Right lobe of liver (tissue), 6 donors: Measurements from ENCODE around the gene FLNB. TPM values are rescaled to one million over a fixed set of nuclear protein-coding genes. Genes with fewer than 3 reads are reported as not detected.

Experiments used
- ATAC-seq, 4 donors: fragments of 200-7000 bp; cut with Tn5 transposase; one replicate each; pipeline ENCODE4 v1.9.1; 2020; ENCODE audit warnings: mild to moderate bottlenecking in 4 of 4, moderate library complexity in 4 of 4
- DNase-seq, 3 donors: peaks; one replicate each; pipeline ENCODE4 v3.0.0-alpha.2; 2020
- H3K27ac ChIP-seq, 3 donors: fragments of 200-600 bp; one replicate each; pipeline ENCODE4 v1.8.0; 2022
- H3K27me3 ChIP-seq, 2 donors: fragments of 200-600 bp; one replicate each; pipeline ENCODE4 v1.8.0; 2022
- H3K36me3 ChIP-seq, 4 donors: fragments of 200-600 bp; sonication (generic) in 1 of 4; one replicate each; pipeline versions ENCODE4 v1.5.1 to v1.8.0; 2017 to 2022; ENCODE audit warnings: control low read depth in 1 of 4
- H3K4me1 ChIP-seq, 4 donors: fragments of 200-600 bp; sonication (generic) in 1 of 4; one replicate each; pipeline versions ENCODE4 v1.5.1 to v1.8.0; 2017 to 2022; ENCODE audit warnings: control low read depth in 1 of 4
- H3K4me3 ChIP-seq, 3 donors: fragments of 200-600 bp; one replicate each; pipeline ENCODE4 v1.8.0; 2022
- H3K9me3 ChIP-seq, 4 donors: fragments of 200-600 bp; sonication (generic) in 1 of 4; one replicate each; pipeline versions ENCODE4 v1.5.1 to v1.8.0; 2017 to 2022; ENCODE audit warnings: control low read depth in 1 of 4
- POLR2A ChIP-seq: fragments of 450-650 bp; IDR thresholded peaks from one replicate; pipeline ENCODE4 v1.6.1; 2017; ENCODE audit warnings: antibody characterized with exemption, mild to moderate bottlenecking
- WGBS: methylation state at CpG from one replicate; pipeline ENCODE4 v1.1.6; 2018; ENCODE audit warnings: low coverage, low lambda C conversion rate; ENCODE audit not compliant: insufficient coverage; ENCODE audit errors: missing lambda C conversion rate; 5-methylcytosine and 5-hydroxymethylcytosine counted together
- intact Hi-C, 2 donors: fragments of 100-400 bp; cut with DNase I; formaldehyde crosslinking; loops; one replicate each; pipeline versions ENCODE4 v1.11.2 to v1.14.1; 2022
- total RNA-seq, 6 experiments: library from RNA; depleted of rRNA in 2 of 6; stranded (reverse); fragments of >200 nt in 2 of 6; fragmentation: NEBNext Ultra II Directional in 3 of 6; extraction: Animal tissue kit (Norgen Biotek cat#: 25700) in 3 of 6; gene quantifications; one replicate each; pipeline versions ENCODE4 v1.1.0 to v1.2.4, GENCODE V29; 2016 to 2023
- TF ChIP-seq, protein P1 (sequence below), 4 donors: fragments of 200-600 bp in 3 of 4; fragments of 450-650 bp in 1 of 4; IDR thresholded peaks; one replicate each; pipeline versions ENCODE4 v1.5.1 to v1.8.0; 2016 to 2022; ENCODE audit warnings: antibody characterized with exemption in 4 of 4, mild to moderate bottlenecking in 2 of 4
- donor health status: DM: no; HTN: yes; CAD: no.
- donor health status: DM: no; HTN: no; CAD: no.
- donor health status: DM: no; HTN: no; CAD: no.
- donor health status: DM: no; HTN: yes; CAD: no.
- donor health status: DM: no; HTN: yes; CAD: no.

Gene FLNB
- total RNA-seq, 6 experiments from 2014 or later, result 48.4 to 109 (median 97.8) TPM

GRCh38 chr3:58010562-58010961 is 2.3 kb downstream of the FLNB start:
- intact Hi-C loops, result no loop called here
- no peak for TF ChIP-seq POLR2A
- TF ChIP-seq, protein P1, sequence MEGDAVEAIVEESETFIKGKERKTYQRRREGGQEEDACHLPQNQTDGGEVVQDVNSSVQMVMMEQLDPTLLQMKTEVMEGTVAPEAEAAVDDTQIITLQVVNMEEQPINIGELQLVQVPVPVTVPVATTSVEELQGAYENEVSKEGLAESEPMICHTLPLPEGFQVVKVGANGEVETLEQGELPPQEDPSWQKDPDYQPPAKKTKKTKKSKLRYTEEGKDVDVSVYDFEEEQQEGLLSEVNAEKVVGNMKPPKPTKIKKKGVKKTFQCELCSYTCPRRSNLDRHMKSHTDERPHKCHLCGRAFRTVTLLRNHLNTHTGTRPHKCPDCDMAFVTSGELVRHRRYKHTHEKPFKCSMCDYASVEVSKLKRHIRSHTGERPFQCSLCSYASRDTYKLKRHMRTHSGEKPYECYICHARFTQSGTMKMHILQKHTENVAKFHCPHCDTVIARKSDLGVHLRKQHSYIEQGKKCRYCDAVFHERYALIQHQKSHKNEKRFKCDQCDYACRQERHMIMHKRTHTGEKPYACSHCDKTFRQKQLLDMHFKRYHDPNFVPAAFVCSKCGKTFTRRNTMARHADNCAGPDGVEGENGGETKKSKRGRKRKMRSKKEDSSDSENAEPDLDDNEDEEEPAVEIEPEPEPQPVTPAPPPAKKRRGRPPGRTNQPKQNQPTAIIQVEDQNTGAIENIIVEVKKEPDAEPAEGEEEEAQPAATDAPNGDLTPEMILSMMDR (IDR thresholded peaks at IDR 0.05), result no peak
- Histone ChIP-seq H3K27me3 (no peaks in the 10 kb centered on the region), H3K36me3 (no peaks in the 10 kb centered on the region), H3K4me1 (peaks cover 0 to 48% (median 17%) of the 10 kb centered on the region in 4 donors), H3K27ac (peak overlapping the region; percentile 83 to 94 (median 90)), H3K4me3 (peak overlapping the region; percentile 85 to 97 (median 92)), H3K9me3 (no peaks in the 10 kb centered on the region)
- 42% methylated on average over 5 of the region's 5 CpGs for WGBS
- DNase-seq (no peak), ATAC-seq (no peak)

DNA sequence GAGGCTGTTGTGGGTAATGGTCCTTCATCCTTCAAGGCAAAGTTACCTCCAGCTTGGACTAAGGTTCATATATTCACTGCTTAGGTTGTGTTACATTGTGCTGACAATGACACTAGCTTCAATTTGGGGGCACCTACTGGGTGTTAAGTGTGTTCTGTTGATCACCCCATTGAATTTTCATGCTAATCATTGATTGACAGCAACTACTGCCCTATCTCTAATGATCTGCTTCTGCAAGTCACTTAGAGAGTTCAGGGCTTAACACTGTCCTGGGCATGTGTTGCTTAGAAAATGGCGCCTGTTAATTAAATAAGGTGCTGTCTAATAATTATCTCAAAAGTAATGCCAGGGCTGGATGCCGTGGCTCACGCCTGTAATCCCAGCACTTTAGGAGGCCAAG is 3.4 kb downstream of the FLNB start:
- H3K27ac ChIP-seq, result peak overlapping the region in 2 of 3 donors; percentile 83 to 94
- intact Hi-C loops, result no loop called here
- no peak for DNase-seq
- 50% methylated on average over 3 of the region's 3 CpGs for WGBS
- no peak overlapping the region for H3K4me3 ChIP-seq
- H3K9me3 ChIP-seq, result no peaks in the 10 kb centered on the region
- no peaks in the 10 kb centered on the region for H3K36me3 ChIP-seq
- TF ChIP-seq, protein P1 (IDR thresholded peaks at IDR 0.05), result no peak
- TF ChIP-seq POLR2A, result no peak
- H3K4me1 ChIP-seq, result peaks cover 0 to 58% (median 18%) of the 10 kb centered on the region in 4 donors
- ATAC-seq, result no peak
- H3K27me3 ChIP-seq, result no peaks in the 10 kb centered on the region

DNA sequence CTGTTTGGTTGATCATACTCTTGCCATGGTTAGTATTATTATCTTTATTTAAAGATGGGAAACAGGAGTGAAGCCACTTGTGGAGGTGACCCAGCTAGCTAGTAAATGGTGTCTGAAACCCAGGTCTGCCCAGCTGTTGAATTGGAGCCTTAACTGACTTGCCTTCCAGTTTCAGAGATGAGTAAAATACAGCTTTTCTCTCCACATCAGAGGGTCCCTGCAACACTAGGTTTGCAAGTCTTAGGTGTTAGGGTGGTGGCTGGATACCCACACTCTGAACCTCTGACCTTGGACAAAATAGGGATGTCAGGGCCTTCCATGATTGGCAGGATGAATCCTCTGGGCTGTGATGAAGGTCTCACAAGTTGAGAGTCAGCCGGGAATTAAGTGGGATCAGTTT is 4.1 kb downstream of the FLNB start:
- intact Hi-C loops, result no loop called here
- Histone ChIP-seq H3K9me3 (no peaks in the 10 kb centered on the region), H3K4me3 (no peak overlapping the region), H3K36me3 (no peaks in the 10 kb centered on the region), H3K27me3 (no peaks in the 10 kb centered on the region), H3K4me1 (peaks cover 0 to 64% (median 21%) of the 10 kb centered on the region in 4 donors), H3K27ac (peak overlapping the region in 2 of 3 donors; percentile 26 to 34)
- WGBS, result 50% methylated on average over 1 of the region's 1 CpG
- ATAC-seq (no peak), DNase-seq (no peak)
- TF ChIP-seq, protein P1 (IDR thresholded peaks at IDR 0.05), result no peak
- TF ChIP-seq POLR2A, result no peak

DNA sequence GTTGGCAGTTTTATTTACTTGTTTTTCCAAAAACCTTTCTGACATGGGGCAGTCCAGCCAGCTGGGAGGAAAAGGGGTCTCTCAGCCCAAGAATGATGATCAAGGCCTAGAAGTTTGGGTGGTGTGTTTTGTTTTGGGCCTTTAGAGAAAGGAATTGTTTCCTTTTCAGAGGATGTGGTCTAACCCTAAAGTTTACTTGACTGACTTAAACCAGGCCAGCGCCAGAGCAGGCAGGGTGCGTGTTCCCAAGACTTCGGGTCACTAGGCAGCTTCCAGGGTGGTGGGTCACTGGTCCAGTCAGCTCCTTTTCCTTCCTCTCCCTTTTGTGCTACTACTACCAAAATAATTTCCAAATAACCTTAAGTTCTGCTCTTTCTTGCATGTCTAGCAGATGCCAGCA is 4.9 kb downstream of the FLNB start:
- Histone ChIP-seq H3K27me3 (no peaks in the 10 kb centered on the region), H3K36me3 (no peaks in the 10 kb centered on the region), H3K4me1 (peaks cover 0 to 72% (median 23%) of the 10 kb centered on the region in 4 donors), H3K27ac (peak overlapping the region; percentile 26 to 40 (median 34)), H3K9me3 (no peaks in the 10 kb centered on the region), H3K4me3 (no peak overlapping the region)
- intact Hi-C loops, result no loop called here
- TF ChIP-seq, protein P1 (IDR thresholded peaks at IDR 0.05), result no peak
- no peak for TF ChIP-seq POLR2A
- ATAC-seq (no peak), DNase-seq (no peak)
- whole genome bisulfite sequencing, result 24% methylated on average over 3 of the region's 3 CpGs
